ENCODE measurements around the gene MT1A. TPM values are rescaled to one million over a fixed set of nuclear protein-coding genes. Genes with fewer than 3 reads are reported as not detected.

Gene MT1A
- polyA plus RNA-seq, 1 donor (not counting 4 experiments of a cell fraction or from before 2014, with no cell fraction given): not detected

GRCh38 chr16:56630134-56630533 is 8.3 kb upstream of the MT1A start:
- Histone ChIP-seq H3K4me1 (ENCODE audit: control insufficient read depth, extremely low read depth, insufficient read depth, low read length) (peaks cover 10% of the 10 kb centered on the region), H3K4me2 (ENCODE audit: control insufficient read depth, extremely low read depth, insufficient read depth, low read depth, low read length) (no peak overlapping the region), H3K36me3 (ENCODE audit: control insufficient read depth in 2 of 2, extremely low read depth in 1 of 2, insufficient read depth in 2 of 2, low read length in 2 of 2) (no peaks in the 10 kb centered on the region), H3K79me2 (ENCODE audit: control insufficient read depth, insufficient read depth, low read length) (peaks cover 9% of the 10 kb centered on the region), H2AFZ (ENCODE audit: control insufficient read depth, low read length) (no peak overlapping the region), H3K4me3 (ENCODE audit: control insufficient read depth in 2 of 3, extremely low read depth in 1 of 3, insufficient read depth in 2 of 3, low read depth in 1 of 3, low read length in 3 of 3) (no peak overlapping the region), H3K9me1 (ENCODE audit: control insufficient read depth, extremely low read depth, insufficient read depth, low read length) (no peaks in the 10 kb centered on the region), H3K27ac (ENCODE audit: control insufficient read depth, insufficient read depth, low read length) (no peak overlapping the region), H3K9me3 (ENCODE audit: control insufficient read depth, low read depth, low read length) (no peaks in the 10 kb centered on the region), H3K9ac (ENCODE audit: control insufficient read depth, extremely low read depth, insufficient read depth, low read length) (no peak overlapping the region), H4K20me1 (ENCODE audit: control insufficient read depth, extremely low read depth, insufficient read depth, low read length) (peaks cover 3% of the 10 kb centered on the region), H3K27me3 (ENCODE audit: control insufficient read depth, extremely low read depth, insufficient read depth, low read length) (peaks cover 25% of the 10 kb centered on the region)
- DNase-seq (ENCODE audit: low read depth, low spot score) (no peak), FAIRE-seq (no peak)
- dilution Hi-C loops (cut with MboI; ENCODE audit: extremely low pct_ligation_motif_present, low sequenced_read_pairs): no loop called here
- no peak for TF ChIP-seq CTCF (optimal IDR thresholded peaks at IDR 0.05 in 1 of 3, IDR thresholded peaks at IDR 0.05 in 1 of 3, conservative IDR thresholded peaks at IDR 0.05 in 1 of 3; ENCODE audit: extremely low read depth in 1 of 3, insufficient read depth in 2 of 3, low read length in 3 of 3)
- TF ChIP-seq EZH2 (IDR thresholded peaks at IDR 0.05; ENCODE audit: low read length): no peak

- Histone ChIP-seq H3K79me2 (ENCODE audit: control insufficient read depth, insufficient read depth, low read length) (peaks cover 4% of the 10 kb centered on the region), H3K4me2 (ENCODE audit: control insufficient read depth, extremely low read depth, insufficient read depth, low read depth, low read length) (no peak overlapping the region), H2AFZ (ENCODE audit: control insufficient read depth, low read length) (no peak overlapping the region), H3K4me3 (ENCODE audit: control insufficient read depth in 2 of 3, extremely low read depth in 1 of 3, insufficient read depth in 2 of 3, low read depth in 1 of 3, low read length in 3 of 3) (no peak overlapping the region), H3K27ac (ENCODE audit: control insufficient read depth, insufficient read depth, low read length) (no peak overlapping the region), H3K9me3 (ENCODE audit: control insufficient read depth, low read depth, low read length) (no peaks in the 10 kb centered on the region), H3K9me1 (ENCODE audit: control insufficient read depth, extremely low read depth, insufficient read depth, low read length) (no peaks in the 10 kb centered on the region), H3K9ac (ENCODE audit: control insufficient read depth, extremely low read depth, insufficient read depth, low read length) (no peak overlapping the region), H3K4me1 (ENCODE audit: control insufficient read depth, extremely low read depth, insufficient read depth, low read length) (peaks cover 10% of the 10 kb centered on the region), H3K36me3 (ENCODE audit: control insufficient read depth in 2 of 2, extremely low read depth in 1 of 2, insufficient read depth in 2 of 2, low read length in 2 of 2) (no peaks in the 10 kb centered on the region), H3K27me3 (ENCODE audit: control insufficient read depth, extremely low read depth, insufficient read depth, low read length) (peaks cover 35% of the 10 kb centered on the region), H4K20me1 (ENCODE audit: control insufficient read depth, extremely low read depth, insufficient read depth, low read length) (peaks cover 3% of the 10 kb centered on the region)
- dilution Hi-C loops (cut with MboI; ENCODE audit: extremely low pct_ligation_motif_present, low sequenced_read_pairs): no loop called here
- FAIRE-seq (no peak), DNase-seq (ENCODE audit: low read depth, low spot score) (no peak)
- TF ChIP-seq CTCF (optimal IDR thresholded peaks at IDR 0.05 in 1 of 3, IDR thresholded peaks at IDR 0.05 in 1 of 3, conservative IDR thresholded peaks at IDR 0.05 in 1 of 3; ENCODE audit: extremely low read depth in 1 of 3, insufficient read depth in 2 of 3, low read length in 3 of 3) (no peak), EZH2 (IDR thresholded peaks at IDR 0.05; ENCODE audit: low read length) (no peak)
Measured at GRCh38 chr16:56631197-56631596, 7.3 kb upstream of the MT1A start.

Data from keratinocyte (primary cell).